Skin of body (tissue), 2 donors: ENCODE data around the gene TXNL4A. TPM values are rescaled to one million over a fixed set of nuclear protein-coding genes. Genes with fewer than 3 reads are reported as not detected.
"Not testable (repeated sequence)": the region's sequence is repeated elsewhere in the genome, so short reads cannot be mapped to it uniquely, and the experiment has no call there.

Experiments used
- DNase-seq: peaks from one replicate; lab custom pipeline; 2025; lab: John Stamatoyannopoulos, UW
- total RNA-seq: library from RNA; depleted of rRNA; stranded (reverse); fragments of >200 nt; gene quantifications from one replicate; pipeline ENCODE4 v1.2.3, GENCODE V29; 2014

The TXNL4A gene
- total RNA-seq: 22.9 TPM

GRCh38 chr18:79988451-79989194 lies at the start of gene TXNL4A:
Gene TXNL4A, minus strand, starts transcription at chr18:79988563. Its CDS starts 171 bp downstream, at chr18:79988392.
- DNase-seq: peak; percentile 88

DNA sequence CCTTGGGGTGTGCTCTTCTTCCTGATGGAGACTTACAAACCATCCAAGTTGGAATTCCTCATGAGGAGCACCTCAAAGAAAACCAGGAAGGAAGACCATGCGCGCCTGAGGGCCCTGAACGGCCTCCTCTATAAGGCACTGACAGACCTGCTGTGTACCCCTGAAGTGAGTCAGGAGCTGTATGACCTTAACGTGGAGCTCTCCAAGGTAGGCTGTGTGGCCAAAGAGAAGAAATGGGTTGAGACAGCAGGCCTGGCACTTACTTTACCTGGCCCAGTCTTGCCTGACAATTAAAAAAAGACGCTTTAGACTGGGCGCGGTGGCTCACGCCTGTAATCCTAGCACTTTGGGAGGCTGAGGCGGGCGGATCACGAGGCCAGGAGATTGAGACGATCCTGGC lies 48.9 kb upstream of the TXNL4A start:
- DNase-seq: no peak

GRCh38 chr18:80035997-80036396 lies 47.6 kb upstream of the TXNL4A start:
- DNase-seq: no peak

- DNase-seq: no peak
Observed at GRCh38 chr18:80034852-80035406, 46.6 kb upstream of the TXNL4A start.

DNA sequence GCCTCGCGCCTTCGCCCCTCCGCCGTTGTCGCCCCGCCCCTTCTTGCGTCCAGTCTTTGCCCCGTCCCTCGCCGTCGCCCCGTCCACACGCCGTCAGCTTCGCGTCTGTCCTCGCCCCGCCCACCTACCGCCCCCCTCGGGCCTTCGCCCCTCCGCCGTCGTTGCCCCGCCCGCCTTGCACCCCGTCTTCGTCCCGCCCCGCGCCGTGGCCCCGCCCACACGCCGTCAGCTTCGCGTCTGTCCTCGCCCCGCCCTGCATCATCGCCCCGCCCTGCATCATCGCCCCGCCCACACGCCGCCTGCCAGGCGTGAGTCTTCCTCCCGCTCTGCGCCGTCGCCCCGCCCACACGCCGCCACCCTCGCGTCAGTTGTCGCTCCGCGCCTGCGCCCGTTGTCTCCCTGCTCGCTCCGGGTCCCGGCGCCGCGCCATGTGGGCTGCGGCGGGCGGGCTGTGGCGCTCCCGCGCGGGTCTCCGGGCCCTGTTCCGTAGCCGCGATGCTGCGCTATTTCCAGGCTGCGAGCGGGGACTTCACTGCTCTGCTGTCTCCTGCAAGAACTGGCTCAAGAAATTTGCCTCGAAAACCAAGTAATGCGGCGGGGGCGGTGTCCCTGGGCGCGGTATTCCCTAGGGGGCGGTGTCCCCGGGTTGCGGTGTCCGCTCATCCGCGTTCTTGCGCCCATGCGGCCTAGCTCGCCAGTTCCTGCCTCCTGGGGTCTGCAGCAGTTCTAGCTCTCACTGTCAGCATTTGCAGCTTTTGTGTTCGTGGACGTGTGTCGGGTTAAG lies 45.9 kb upstream of the TXNL4A start, which contains the start of gene RBFA:
RBFA (plus strand) TSS at position 367 of the 784 bp plus-strand sequence; CDS start at position 429, 62 bp downstream.
- DNase-seq: peak; percentile 99

- DNase-seq: peak; percentile 72
Observed at GRCh38 chr18:80033181-80034067, 45.1 kb upstream of the TXNL4A start.

- DNase-seq: no peak
Observed at GRCh38 chr18:80029690-80030089, 41.3 kb upstream of the TXNL4A start.

GRCh38 chr18:80027719-80028118 lies 39.4 kb upstream of the TXNL4A start:
- not testable (repeated sequence) for DNase-seq

- DNase-seq: no peak
Observed at GRCh38 chr18:80026363-80026762, 38.0 kb upstream of the TXNL4A start.

DNA sequence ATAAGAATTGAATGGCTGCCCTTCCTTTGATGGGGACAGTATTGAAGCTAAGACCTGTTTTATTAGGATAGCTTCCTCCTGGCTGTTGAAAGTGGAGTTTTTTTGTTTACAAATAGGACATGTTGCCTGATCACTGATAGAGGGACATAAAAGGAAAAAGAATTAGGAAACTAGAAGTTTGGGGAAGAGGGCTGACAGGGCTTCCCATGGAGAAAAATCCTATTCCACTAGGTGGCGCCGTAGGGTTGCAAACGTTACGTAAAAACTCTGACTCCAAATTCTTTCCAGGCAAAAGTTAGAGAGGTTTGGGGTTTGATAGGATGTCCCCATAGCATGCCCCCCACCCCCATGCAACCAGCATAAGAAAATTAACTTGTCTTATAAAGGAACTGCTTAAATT lies 34.8 kb upstream of the TXNL4A start:
- DNase-seq: no peak

DNA sequence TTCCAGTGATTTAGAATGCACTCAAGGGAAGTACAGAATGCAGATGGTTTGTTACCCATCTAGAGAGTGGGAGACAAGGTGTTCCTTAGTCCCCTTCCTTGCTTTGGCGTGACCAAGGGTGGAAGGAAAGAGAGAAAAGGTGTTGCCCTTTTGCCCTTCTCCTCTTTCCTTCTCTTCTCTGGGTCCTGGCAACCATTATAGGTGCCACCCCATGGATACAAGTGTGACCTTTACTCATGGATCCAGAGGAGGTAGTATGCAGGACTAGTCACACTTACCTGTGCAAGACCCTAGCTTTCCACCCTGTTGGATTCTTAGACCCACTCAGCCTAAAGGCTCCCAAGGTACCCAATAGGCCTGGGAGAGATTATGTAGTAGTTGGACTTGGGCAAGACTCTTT lies 34.2 kb upstream of the TXNL4A start:
- DNase-seq: peak; percentile 8

DNA sequence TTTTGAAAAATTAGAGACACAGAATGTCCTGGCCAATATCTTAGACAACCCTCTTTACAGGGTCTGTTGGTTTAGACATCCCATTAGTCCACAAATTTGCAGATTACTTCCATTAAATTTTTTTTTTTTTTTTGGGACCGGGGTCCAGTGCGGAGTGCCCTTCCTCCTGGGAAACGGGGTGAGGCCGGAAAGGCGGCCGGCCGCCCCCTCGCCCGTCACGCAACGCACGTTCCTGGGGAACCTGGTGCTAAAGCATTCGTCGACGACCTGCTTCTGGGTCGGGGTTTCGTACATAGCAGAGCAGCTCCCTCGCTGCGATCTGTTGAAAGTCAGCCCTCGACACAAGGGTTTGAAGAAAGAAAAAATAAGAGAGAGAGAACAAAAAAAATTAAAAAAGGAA lies 24.4 kb upstream of the TXNL4A start:
- no peak for DNase-seq

- not testable (repeated sequence) for DNase-seq
Observed at GRCh38 chr18:80011496-80012137, 23.3 kb upstream of the TXNL4A start.

DNA sequence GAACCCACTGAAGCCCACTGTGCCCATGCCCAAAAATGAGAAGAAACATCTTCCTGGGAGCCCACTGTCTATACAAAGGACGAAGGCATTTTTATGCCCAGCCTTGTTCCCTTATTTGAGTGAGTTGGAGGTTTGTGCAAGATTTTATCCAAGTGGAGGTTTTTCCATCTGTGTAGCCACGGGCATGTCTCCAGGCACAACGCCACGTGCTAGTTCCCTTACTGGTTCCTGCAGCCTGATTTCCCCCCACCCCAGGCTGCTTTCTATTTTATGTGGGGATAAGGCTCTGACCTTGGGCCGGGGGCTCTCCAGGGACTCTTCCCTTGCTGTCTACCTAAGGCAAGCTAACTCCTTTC lies 22.2 kb upstream of the TXNL4A start:
- no peak for DNase-seq

DNA sequence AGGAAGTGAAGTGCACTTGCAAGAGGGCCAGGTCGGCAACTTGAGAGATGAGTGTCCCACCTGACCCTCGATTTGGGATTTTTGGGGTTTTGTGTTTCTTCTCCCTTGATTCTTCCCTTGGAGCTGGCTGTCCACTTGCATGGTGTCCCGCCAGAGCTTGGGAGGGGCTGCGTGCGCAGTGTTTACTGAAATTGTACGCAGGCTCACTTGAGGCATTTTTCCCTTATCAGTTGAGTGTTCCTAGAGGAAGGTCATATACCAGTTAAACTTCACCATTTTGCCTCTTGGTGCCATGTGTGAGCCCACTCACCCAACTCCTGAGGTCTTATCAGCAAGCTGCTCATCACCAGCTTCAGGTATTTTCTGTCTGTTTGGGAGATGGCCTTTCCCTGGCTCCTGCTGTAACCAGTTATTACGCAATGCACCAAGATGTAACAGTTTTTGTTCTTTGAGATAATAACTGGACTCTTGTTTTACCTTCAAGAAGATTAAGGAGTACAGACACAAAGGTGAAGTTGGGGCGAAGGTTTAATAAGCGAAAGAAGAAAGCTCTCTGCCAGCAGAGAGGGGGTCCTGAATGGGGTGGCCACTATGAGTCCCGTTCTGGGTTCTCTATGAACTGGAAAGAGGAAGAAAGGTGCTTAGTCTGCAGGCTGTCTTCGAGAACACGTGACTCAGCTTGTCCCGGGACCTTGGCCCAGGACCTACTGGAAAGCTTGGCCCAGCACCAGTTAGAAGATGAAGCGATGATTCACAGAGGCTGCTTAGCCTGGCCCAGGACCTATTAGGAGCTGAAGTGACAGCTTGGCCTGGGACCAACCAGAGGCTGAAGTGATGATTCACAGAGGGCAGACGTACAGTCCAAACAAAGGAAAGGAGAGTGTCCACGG lies 21.5 kb upstream of the TXNL4A start:
- no peak for DNase-seq

GRCh38 chr18:80006724-80007123 lies 18.4 kb upstream of the TXNL4A start:
- no peak for DNase-seq

GRCh38 chr18:80004600-80005342 lies 16.4 kb upstream of the TXNL4A start:
- no peak for DNase-seq

DNA sequence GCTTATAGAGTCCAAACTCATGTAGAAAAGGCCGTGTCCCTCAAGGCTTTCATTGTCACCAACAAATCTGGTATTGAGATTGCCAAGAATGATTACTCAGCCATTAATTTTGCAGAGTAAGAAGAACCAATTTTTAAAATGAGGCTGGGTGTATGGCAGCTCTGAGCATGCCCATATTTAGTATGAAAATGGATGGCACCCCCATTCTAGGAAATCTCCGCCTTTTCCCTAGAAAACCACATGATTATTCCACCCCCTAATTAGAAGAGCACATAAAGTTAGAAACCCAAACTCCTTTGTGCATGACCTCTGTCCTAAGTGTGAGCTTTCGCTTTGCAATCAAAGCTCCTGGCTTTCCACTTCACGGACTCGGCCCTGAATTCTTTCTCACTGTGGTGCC lies 14.1 kb upstream of the TXNL4A start:
- DNase-seq: no peak

DNA sequence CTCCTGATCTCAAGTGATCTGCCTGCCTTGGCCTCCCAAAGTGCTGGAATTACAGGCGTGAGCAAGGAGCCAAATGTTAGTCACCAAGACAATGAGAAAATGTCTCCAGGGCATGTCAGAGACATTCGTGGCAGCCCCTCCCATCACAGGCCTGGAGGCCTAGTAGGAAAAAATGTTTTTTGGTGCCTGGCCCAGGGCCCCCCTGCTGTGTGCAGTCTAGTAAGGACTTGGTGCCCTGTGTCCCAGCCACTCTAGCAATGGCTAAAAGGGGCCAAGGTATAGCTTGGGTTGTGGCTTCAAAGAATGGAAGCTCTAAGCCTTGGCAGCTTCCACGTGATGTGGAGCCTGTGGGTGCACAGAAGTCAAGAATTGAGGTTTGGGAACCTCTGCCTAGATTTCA lies 12.5 kb upstream of the TXNL4A start:
- no peak for DNase-seq
